ENCODE measurements around the gene STARD9.

STARD9 gene

DNA sequence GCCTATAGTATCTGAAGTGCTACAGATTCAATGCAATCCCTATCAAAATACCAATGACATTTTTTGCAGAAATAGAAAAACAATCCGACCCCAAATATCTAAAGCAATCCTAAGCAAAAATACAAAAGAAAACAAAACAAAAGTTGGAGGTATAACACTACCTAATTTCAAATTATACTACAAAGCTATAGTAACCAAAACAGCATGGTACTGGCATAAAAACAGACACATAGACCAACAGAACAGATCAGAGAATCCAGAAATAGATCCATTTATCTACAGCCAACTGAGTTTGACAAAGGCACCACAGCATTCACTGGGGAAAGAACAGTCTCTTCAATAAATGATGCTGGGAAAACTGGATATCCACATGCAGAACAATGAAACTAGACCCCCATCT, 185.4 kb downstream of the STARD9 start:
- no peak for TF ChIP-seq ZBTB7A (IDR thresholded peaks at IDR 0.05; ENCODE audit: low read depth)
- TF ChIP-seq CREB1 (IDR thresholded peaks at IDR 0.05; ENCODE audit: low read depth), result no peak
- TF ChIP-seq TAF1 (IDR thresholded peaks at IDR 0.05; ENCODE audit: low read depth), result no peak
- TF ChIP-seq TCF12 (IDR thresholded peaks at IDR 0.05; ENCODE audit: low read depth), result no peak
- no peak for TF ChIP-seq MAX (IDR thresholded peaks at IDR 0.05)
- TF ChIP-seq YY1 (IDR thresholded peaks at IDR 0.05; ENCODE audit: low read depth), result no peak
- no peak for TF ChIP-seq NFIC (IDR thresholded peaks at IDR 0.05)
- TF ChIP-seq, protein P1, sequence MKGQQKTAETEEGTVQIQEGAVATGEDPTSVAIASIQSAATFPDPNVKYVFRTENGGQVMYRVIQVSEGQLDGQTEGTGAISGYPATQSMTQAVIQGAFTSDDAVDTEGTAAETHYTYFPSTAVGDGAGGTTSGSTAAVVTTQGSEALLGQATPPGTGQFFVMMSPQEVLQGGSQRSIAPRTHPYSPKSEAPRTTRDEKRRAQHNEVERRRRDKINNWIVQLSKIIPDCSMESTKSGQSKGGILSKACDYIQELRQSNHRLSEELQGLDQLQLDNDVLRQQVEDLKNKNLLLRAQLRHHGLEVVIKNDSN (IDR thresholded peaks at IDR 0.05), result no peak
- TF ChIP-seq CEBPB (IDR thresholded peaks at IDR 0.05), result no peak
- TF ChIP-seq REST (IDR thresholded peaks at IDR 0.05; ENCODE audit: low read depth), result no peak

GRCh38 chr15:42764154-42764731, 188.8 kb downstream of the STARD9 start:
- TF ChIP-seq YY1 (IDR thresholded peaks at IDR 0.05; ENCODE audit: low read depth) (peak; percentile 71), NFIC (IDR thresholded peaks at IDR 0.05) (peak; percentile 41; the same call in 1 of the 2 replicates), EGR1 (IDR thresholded peaks at IDR 0.05) (peak; percentile 85)
